Glutamatergic neuron (in vitro differentiated cells): Measurements from ENCODE around the gene MYO1E. TPM values are rescaled to one million over a fixed set of nuclear protein-coding genes. Genes with fewer than 3 reads are reported as not detected.
A peak's percentile ranks its signal among the peaks of the same experiment; 100 is the strongest.

Experiments used
- DNase-seq: peaks from one replicate; pipeline ENCODE4 v3.0.0; 2022
- H3K27ac Mint-ChIP-seq: one replicate; pipeline ENCODE4 v1.8.0; 2020; ENCODE audit warnings: mild to moderate bottlenecking, mixed read lengths, inconsistent platforms; ENCODE audit not compliant: unreplicated experiment
- H3K27me3 Mint-ChIP-seq: one replicate; pipeline ENCODE4 v1.8.0; 2020; ENCODE audit warnings: mild to moderate bottlenecking, moderate library complexity, mixed read lengths, inconsistent platforms; ENCODE audit not compliant: unreplicated experiment
- H3K36me3 Mint-ChIP-seq: one replicate; pipeline ENCODE4 v1.8.0; 2020; ENCODE audit warnings: mild to moderate bottlenecking, mixed read lengths, inconsistent platforms; ENCODE audit not compliant: unreplicated experiment
- H3K4me1 Mint-ChIP-seq: one replicate; pipeline ENCODE4 v1.8.0; 2020; ENCODE audit warnings: mild to moderate bottlenecking, low read depth, mixed read lengths, inconsistent platforms; ENCODE audit not compliant: unreplicated experiment
- H3K4me3 Mint-ChIP-seq: one replicate; pipeline ENCODE4 v1.8.0; 2020; ENCODE audit warnings: mild to moderate bottlenecking, mixed read lengths, inconsistent platforms; ENCODE audit not compliant: unreplicated experiment
- H3K9me3 Mint-ChIP-seq: one replicate; pipeline ENCODE4 v1.8.0; 2020; ENCODE audit warnings: mild to moderate bottlenecking, moderate library complexity, mixed read lengths, inconsistent platforms; ENCODE audit not compliant: unreplicated experiment
- total RNA-seq: library from RNA; stranded (reverse); fragmentation: NEBNext Ultra II Directional; extraction: Animal tissue kit (Norgen Biotek cat#: 25700); gene quantifications from one replicate; pipeline ENCODE4 v1.2.1, GENCODE V29; 2021; ENCODE audit not compliant: unreplicated experiment
- TF ChIP-seq, protein P1 (sequence below): fragments of 200-600 bp; sonication (generic); IDR thresholded peaks from one replicate; pipeline ENCODE4 v1.5.0; 2021; ENCODE audit not compliant: partially characterized antibody, unreplicated experiment

Gene MYO1E
- total RNA-seq, 1 donor from 2014 or later = 7.9 TPM

DNA sequence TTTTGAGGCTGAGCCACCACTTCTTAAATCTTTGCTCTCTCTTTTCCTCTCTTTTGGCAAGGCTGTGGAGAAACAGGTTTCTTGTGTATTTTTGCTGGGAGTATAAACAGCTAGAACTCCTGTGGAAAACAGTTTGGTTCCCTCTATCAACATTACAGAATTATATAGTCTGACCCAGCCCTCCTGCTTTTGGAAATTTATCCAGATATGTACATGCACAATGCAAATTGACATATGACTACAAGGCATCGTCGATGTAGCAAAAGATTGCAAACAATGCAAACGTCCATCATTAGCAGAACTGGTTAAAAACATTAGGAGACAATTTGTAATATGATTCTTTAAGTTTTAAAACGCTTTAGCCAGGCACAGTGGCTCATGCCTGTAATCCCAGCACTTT lies 12.5 kb upstream of the MYO1E start:
- Mint-ChIP-seq H3K9me3 (no peaks in the 10 kb centered on the region), H3K4me1 (peaks cover 7% of the 10 kb centered on the region), H3K4me3 (no peak overlapping the region), H3K36me3 (no peaks in the 10 kb centered on the region), H3K27ac (no peak overlapping the region), H3K27me3 (peaks cover 2% of the 10 kb centered on the region)
- TF ChIP-seq, protein P1, sequence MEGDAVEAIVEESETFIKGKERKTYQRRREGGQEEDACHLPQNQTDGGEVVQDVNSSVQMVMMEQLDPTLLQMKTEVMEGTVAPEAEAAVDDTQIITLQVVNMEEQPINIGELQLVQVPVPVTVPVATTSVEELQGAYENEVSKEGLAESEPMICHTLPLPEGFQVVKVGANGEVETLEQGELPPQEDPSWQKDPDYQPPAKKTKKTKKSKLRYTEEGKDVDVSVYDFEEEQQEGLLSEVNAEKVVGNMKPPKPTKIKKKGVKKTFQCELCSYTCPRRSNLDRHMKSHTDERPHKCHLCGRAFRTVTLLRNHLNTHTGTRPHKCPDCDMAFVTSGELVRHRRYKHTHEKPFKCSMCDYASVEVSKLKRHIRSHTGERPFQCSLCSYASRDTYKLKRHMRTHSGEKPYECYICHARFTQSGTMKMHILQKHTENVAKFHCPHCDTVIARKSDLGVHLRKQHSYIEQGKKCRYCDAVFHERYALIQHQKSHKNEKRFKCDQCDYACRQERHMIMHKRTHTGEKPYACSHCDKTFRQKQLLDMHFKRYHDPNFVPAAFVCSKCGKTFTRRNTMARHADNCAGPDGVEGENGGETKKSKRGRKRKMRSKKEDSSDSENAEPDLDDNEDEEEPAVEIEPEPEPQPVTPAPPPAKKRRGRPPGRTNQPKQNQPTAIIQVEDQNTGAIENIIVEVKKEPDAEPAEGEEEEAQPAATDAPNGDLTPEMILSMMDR = no peak
- DNase-seq = no peak

DNA sequence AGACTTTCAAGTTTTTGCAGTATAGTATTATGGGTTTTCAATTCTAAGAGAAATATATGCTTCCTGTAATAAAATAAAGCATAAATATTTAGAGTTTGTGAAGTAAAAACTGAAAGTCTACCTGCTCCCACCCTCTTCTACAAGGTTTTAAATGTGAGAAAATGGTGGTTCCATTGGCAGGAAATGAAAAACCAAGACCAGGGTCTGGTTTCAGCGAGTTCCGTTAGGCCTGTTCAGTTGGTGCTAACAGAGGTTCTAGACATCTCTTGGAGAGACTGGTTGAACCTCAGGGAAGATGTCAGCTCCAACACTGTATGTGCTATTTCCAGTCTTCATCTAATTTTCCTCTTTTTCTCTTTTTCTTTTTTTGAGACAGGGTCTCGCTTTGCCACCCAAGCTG lies 11.8 kb upstream of the MYO1E start:
- no peak for DNase-seq
- no peak overlapping the region for H3K4me3 Mint-ChIP-seq
- peaks cover 1% of the 10 kb centered on the region for H3K27me3 Mint-ChIP-seq
- TF ChIP-seq, protein P1 = no peak
- H3K4me1 Mint-ChIP-seq = peaks cover 9% of the 10 kb centered on the region
- no peak overlapping the region for H3K27ac Mint-ChIP-seq
- H3K9me3 Mint-ChIP-seq = no peaks in the 10 kb centered on the region
- H3K36me3 Mint-ChIP-seq = no peaks in the 10 kb centered on the region

DNA sequence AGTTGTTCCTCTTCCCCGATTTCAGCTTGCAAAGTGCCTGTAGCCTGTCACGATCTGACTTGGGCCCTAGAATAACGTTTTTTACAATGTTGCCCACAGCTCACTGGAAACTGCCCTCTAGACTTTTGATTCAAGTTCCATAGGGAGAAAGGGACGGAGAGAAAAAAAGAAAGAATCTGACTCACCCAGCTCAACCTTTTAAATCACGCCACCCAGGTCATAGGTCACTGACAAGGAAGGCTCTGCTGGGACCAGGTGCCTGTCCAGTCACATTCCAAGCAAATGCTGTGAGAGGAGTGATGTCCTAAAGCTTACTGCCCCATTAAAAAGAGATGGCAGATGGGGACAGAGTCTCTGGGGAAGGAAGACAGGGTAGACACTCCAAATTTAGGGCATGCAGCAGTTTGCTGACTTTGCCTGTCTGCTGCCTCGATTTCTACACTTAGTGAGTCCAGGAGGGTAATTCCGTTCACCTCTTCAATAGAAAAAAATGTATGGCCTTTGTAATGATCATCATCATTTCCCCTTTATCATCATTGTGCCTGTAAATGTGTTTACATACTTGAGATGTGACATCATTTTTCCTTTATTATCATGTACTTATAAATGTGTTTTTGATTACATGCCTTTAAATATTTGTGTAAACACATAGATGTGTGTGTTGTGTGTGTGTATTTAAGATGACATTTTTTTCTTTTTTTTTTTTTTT lies 8.4 kb upstream of the MYO1E start:
- no peaks in the 10 kb centered on the region for H3K9me3 Mint-ChIP-seq

DNA sequence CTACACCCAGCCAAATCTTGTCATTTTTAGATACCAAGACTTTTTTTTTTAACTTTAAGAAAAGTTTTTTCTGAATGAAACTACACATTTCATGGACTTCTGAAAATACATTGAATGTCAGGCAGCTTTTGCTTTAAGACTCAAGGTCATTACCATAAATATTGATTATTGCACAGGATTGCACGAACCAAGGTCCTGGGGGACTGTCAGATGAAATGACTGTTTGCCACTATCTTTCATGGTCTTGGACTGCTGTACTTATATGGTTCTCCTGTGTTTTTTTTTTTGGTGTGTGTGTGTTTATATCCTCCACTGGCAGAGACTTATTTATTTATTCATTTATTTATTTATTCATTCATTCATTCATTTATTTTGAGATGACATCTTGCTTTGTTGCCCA lies 6.9 kb upstream of the MYO1E start:
- Mint-ChIP-seq H3K36me3 (no peaks in the 10 kb centered on the region), H3K27ac (peak overlapping the region; percentile 62), H3K9me3 (no peaks in the 10 kb centered on the region), H3K27me3 (peaks cover 1% of the 10 kb centered on the region), H3K4me3 (peak overlapping the region; percentile 37), H3K4me1 (peaks cover 9% of the 10 kb centered on the region)
- TF ChIP-seq, protein P1 = no peak
- DNase-seq = no peak

More for the DNA sequence above, 8.4 kb upstream of the MYO1E start:
- Mint-ChIP-seq H3K27me3 (peaks cover 1% of the 10 kb centered on the region), H3K36me3 (no peaks in the 10 kb centered on the region), H3K4me3 (peak overlapping the region; percentile 64), H3K4me1 (peaks cover 9% of the 10 kb centered on the region), H3K27ac (peak overlapping the region; percentile 93)
- TF ChIP-seq, protein P1 = no peak
- peak; percentile 30 for DNase-seq

DNA sequence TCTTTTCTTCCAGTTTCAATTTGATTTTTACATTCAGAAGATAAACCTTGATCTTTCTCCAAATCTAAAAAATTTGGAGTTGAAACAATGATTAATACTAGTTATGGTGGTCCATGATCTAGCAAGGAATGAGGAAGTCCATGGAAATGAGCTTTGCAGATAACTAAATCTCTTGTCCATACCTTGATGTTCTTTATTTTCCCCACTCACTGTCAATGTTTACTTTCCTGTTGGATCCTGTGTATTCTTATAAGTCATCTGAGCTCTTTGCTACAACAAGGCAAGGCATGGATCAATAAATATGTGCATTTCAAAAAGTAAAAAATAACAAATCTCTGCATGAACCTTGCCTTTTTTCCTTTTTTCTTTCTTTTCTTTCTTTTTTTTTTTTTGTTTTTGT lies 6.2 kb upstream of the MYO1E start:
- Mint-ChIP-seq H3K27ac (no peak overlapping the region), H3K27me3 (peaks cover 1% of the 10 kb centered on the region), H3K9me3 (no peaks in the 10 kb centered on the region), H3K4me1 (peaks cover 9% of the 10 kb centered on the region), H3K36me3 (no peaks in the 10 kb centered on the region), H3K4me3 (no peak overlapping the region)
- no peak for DNase-seq
- TF ChIP-seq, protein P1 = no peak
